Measurements from ENCODE around the gene SETD7. TPM values are rescaled to one million over a fixed set of nuclear protein-coding genes. Genes with fewer than 3 reads are reported as not detected.

Gene SETD7
- total RNA-seq, 1 donor from 2014 or later = 39.4 TPM

- ATAC-seq = no peak
- H3K9me3 ChIP-seq = no peaks in the 10 kb centered on the region
These were observed 49.2 kb downstream of the SETD7 start for GRCh38 chr4:139506774-139507173.

GRCh38 chr4:139503622-139504166 is 52.3 kb downstream of the SETD7 start:
- no peak for DNase-seq
- Histone ChIP-seq H3K4me1 (no peaks in the 10 kb centered on the region), H3K27ac (no peak overlapping the region), H3K36me3 (peaks cover 23% of the 10 kb centered on the region), H3K4me3 (no peak overlapping the region), H3K27me3 (ENCODE audit: low read depth) (no peaks in the 10 kb centered on the region), H3K9me3 (no peaks in the 10 kb centered on the region)
- intact Hi-C loops (cut with DNase I) = no loop called here
- TF ChIP-seq CTCF (IDR thresholded peaks at IDR 0.05) = no peak
- ATAC-seq = no peak

More at GRCh38 chr4:139506774-139507173, 49.2 kb downstream of the SETD7 start:
- peaks cover 54% of the 10 kb centered on the region for H3K36me3 ChIP-seq
- TF ChIP-seq CTCF (IDR thresholded peaks at IDR 0.05) = no peak
- no peak for DNase-seq
- no peak overlapping the region for H3K27ac ChIP-seq
- H3K4me1 ChIP-seq = no peaks in the 10 kb centered on the region
- H3K4me3 ChIP-seq = no peak overlapping the region
- no peaks in the 10 kb centered on the region for H3K27me3 ChIP-seq (ENCODE audit: low read depth)
- intact Hi-C loops (cut with DNase I) = no loop called here

GRCh38 chr4:139501927-139502899 is 53.8 kb downstream of the SETD7 start:
- Histone ChIP-seq H3K4me1 (no peaks in the 10 kb centered on the region), H3K27me3 (ENCODE audit: low read depth) (no peaks in the 10 kb centered on the region), H3K4me3 (no peak overlapping the region), H3K9me3 (no peaks in the 10 kb centered on the region), H3K27ac (no peak overlapping the region), H3K36me3 (peaks cover 8% of the 10 kb centered on the region)
- DNase-seq = no peak
- intact Hi-C loops (cut with DNase I) = no loop called here
- TF ChIP-seq CTCF (IDR thresholded peaks at IDR 0.05) = no peak
- peak; percentile 38 to 58 for ATAC-seq

GRCh38 chr4:139501527-139501926 is 54.5 kb downstream of the SETD7 start:
- Histone ChIP-seq H3K4me1 (no peaks in the 10 kb centered on the region), H3K4me3 (no peak overlapping the region), H3K36me3 (peaks cover 1% of the 10 kb centered on the region), H3K27ac (no peak overlapping the region), H3K27me3 (ENCODE audit: low read depth) (no peaks in the 10 kb centered on the region), H3K9me3 (no peaks in the 10 kb centered on the region)
- intact Hi-C loops (cut with DNase I) = no loop called here
- DNase-seq (no peak), ATAC-seq (no peak)
- TF ChIP-seq CTCF (IDR thresholded peaks at IDR 0.05) = no peak

GRCh38 chr4:139501117-139501516 is 54.9 kb downstream of the SETD7 start:
- H3K9me3 ChIP-seq = no peaks in the 10 kb centered on the region
- H3K4me1 ChIP-seq = no peaks in the 10 kb centered on the region
- ATAC-seq (no peak), DNase-seq (no peak)
- no peak for TF ChIP-seq CTCF (IDR thresholded peaks at IDR 0.05)
- no peak overlapping the region for H3K27ac ChIP-seq
- no peaks in the 10 kb centered on the region for H3K36me3 ChIP-seq
- no peaks in the 10 kb centered on the region for H3K27me3 ChIP-seq (ENCODE audit: low read depth)
- no peak overlapping the region for H3K4me3 ChIP-seq
- intact Hi-C loops (cut with DNase I) = no loop called here

All from lower lobe of right lung (tissue), 2 donors.